ENCODE data around the gene CACNA2D2. TPM values are rescaled to one million over a fixed set of nuclear protein-coding genes. Genes with fewer than 3 reads are reported as not detected.

Gene CACNA2D2
- not detected in 2 replicates for total RNA-seq

DNA sequence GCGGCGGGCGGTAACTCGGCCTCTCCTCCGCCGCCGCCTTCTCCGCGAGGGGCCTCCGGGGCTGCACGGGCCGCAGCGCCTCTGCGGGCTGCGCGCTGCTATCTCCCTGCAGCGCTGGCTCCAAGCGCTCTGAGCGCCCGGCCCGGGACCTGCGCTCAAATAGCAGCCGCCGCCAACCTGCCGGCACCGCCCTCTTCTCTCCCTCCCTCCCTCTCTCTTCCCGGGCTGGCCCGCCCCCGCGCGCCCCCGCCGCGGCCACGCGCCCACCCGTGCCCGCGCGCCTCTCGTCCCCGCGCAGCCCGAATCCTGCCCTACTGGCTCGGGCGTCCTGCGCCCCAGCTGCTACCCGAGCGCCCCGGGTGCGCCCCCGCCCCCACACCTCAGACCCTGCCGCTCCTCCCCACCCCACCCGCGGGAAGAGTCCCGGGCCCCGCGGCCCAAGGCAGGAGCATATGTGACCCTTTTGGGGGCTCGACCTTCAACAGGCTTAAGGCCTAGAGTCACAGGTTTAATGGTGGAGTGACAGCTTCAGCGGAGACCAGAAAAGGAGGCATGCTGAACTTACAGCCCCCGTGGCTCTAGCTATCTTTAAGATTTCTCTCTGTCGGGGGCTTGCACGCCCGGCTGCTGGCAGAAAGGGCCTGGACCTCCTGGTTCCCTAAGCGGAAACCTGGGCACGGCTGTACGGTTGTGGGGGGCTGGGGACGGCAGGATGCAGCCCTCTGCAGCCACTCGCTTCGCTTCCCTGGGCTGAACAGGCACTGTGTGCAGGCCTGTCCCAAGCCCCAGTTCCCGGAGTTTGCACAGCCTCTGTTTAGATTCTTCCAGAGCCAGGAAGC is at the start of gene CACNA2D2:
Gene CACNA2D2, minus strand, starts transcription at position 131 of the 839 bp plus-strand sequence. CDS start 211 bp downstream, outside the sequence.

GRCh38 chr3:50358911-50359759 is 144.3 kb downstream of the CACNA2D2 start, which contains the start of gene TMEM115:
TSS of gene TMEM115 (minus strand) at chr3:50359521. CDS start at chr3:50359063, 458 bp downstream.

GRCh38 chr3:50350527-50351322 is 152.7 kb downstream of the CACNA2D2 start, which contains the start of the genes CYB561D2 and NPRL2:
TSS of gene CYB561D2 (plus strand) at chr3:50350862. CDS start at chr3:50351434, 572 bp downstream.
TSS of gene NPRL2 (minus strand) at chr3:50350775. CDS start at chr3:50350652, 123 bp downstream.

GRCh38 chr3:50345586-50346234 is 157.7 kb downstream of the CACNA2D2 start, which contains the start of gene ZMYND10:
TSS of gene ZMYND10 (minus strand) at chr3:50345732. CDS start at chr3:50345579, 153 bp downstream.

GRCh38 chr3:50340448-50341329 is 162.7 kb downstream of the CACNA2D2 start, which contains the start of gene RASSF1:
TSS of gene RASSF1 (minus strand) at chr3:50340836. CDS start at chr3:50340805, 31 bp downstream.

GRCh38 chr3:50327943-50328691 is 175.3 kb downstream of the CACNA2D2 start, which contains the start of gene TUSC2:
TSS of gene TUSC2 (minus strand) at chr3:50328223. CDS start at chr3:50328099, 124 bp downstream.

GRCh38 chr3:50322386-50323091 is 180.9 kb downstream of the CACNA2D2 start, which contains the start of gene HYAL2:
TSS of gene HYAL2 (minus strand) at chr3:50322745. CDS start at chr3:50320489, 2,256 bp downstream.

Other genes with a start within 250 kb of the CACNA2D2 start
- 1.4 and 3.4 TPM in 2 replicates for gene SEMA3B, start 234.5 kb downstream of the CACNA2D2 start, total RNA-seq
- not detected in 2 replicates for gene LSMEM2, start 224.5 kb downstream of the CACNA2D2 start, total RNA-seq
- gene IFRD2, start 211.2 kb downstream of the CACNA2D2 start, total RNA-seq, result 47.1 and 55.2 TPM in 2 replicates
- gene HYAL3, start 204.2 kb downstream of the CACNA2D2 start, total RNA-seq, result 6.5 and 7.8 TPM in 2 replicates
- gene NAA80, start 204.2 kb downstream of the CACNA2D2 start, total RNA-seq, result 8.1 and 11.8 TPM in 2 replicates
- 5.0 and 6.1 TPM in 2 replicates for gene HYAL1, start 200.1 kb downstream of the CACNA2D2 start, total RNA-seq
- gene HYAL2, start 180.9 kb downstream of the CACNA2D2 start, total RNA-seq, result 70.0 and 100 TPM in 2 replicates
- 15.2 and 23.3 TPM in 2 replicates for gene TUSC2, start 175.4 kb downstream of the CACNA2D2 start, total RNA-seq
- 36.5 and 37.7 TPM in 2 replicates for gene RASSF1, start 162.8 kb downstream of the CACNA2D2 start, total RNA-seq
- under 0.01 TPM in 1 of 2 replicates, not detected in the other for gene ZMYND10, start 157.9 kb downstream of the CACNA2D2 start, total RNA-seq
- gene NPRL2, start 152.9 kb downstream of the CACNA2D2 start, total RNA-seq, result 18.6 and 20.7 TPM in 2 replicates
- gene CYB561D2, start 152.8 kb downstream of the CACNA2D2 start, total RNA-seq, result 23.1 and 44.6 TPM in 2 replicates
- gene TMEM115, start 144.1 kb downstream of the CACNA2D2 start, total RNA-seq, result 67.6 and 73.3 TPM in 2 replicates
- 4.5 and 11.9 TPM in 2 replicates for gene C3orf18, start 64.1 kb upstream of the CACNA2D2 start, total RNA-seq
- 6.8 and 19.5 TPM in 2 replicates for gene HEMK1, start 65.9 kb upstream of the CACNA2D2 start, total RNA-seq
- 0.32 and 2.2 TPM in 2 replicates for gene CISH, start 108.1 kb upstream of the CACNA2D2 start, total RNA-seq
- gene MAPKAPK3, start 113.5 kb upstream of the CACNA2D2 start, total RNA-seq, result 18.6 and 27.9 TPM in 2 replicates
- under 0.01 and 0.16 TPM in 2 replicates for gene DOCK3, start 171.3 kb upstream of the CACNA2D2 start, total RNA-seq

Measured in cardiac atrium fibroblast (primary cell).